HG03520 (cell line): ENCODE results near the gene IP6K2.
"Not testable (repeated sequence)": the region's sequence is repeated elsewhere in the genome, so short reads cannot be mapped to it uniquely, and the experiment has no call there.

ENCODE experiments used
- ATAC-seq: cut with Tn5 transposase; IDR thresholded peaks from one replicate; pipeline ENCODE4 v1.9.1; 2021; ENCODE audit warnings: mild to moderate bottlenecking, moderate library complexity; ENCODE audit not compliant: unreplicated experiment

IP6K2 gene

GRCh38 chr3:48733752-48734518 is 16.9 kb upstream of the IP6K2 start:
- not testable (repeated sequence) for ATAC-seq

- ATAC-seq, result no peak
Measured at GRCh38 chr3:48727511-48727910, 10.5 kb upstream of the IP6K2 start.

- ATAC-seq, result not testable (repeated sequence)
Measured at GRCh38 chr3:48725185-48725855, 8.3 kb upstream of the IP6K2 start.

- no peak for ATAC-seq
Measured at GRCh38 chr3:48723725-48724124, 6.7 kb upstream of the IP6K2 start.

- not testable (repeated sequence) for ATAC-seq
Measured at GRCh38 chr3:48723293-48723692, 6.3 kb upstream of the IP6K2 start.

- no peak for ATAC-seq
Measured at GRCh38 chr3:48716508-48716981, 476 bp downstream of the IP6K2 start.

- ATAC-seq, result no peak
Measured at GRCh38 chr3:48715174-48715800, 1.7 kb downstream of the IP6K2 start.

GRCh38 chr3:48711727-48712126 is 5.3 kb downstream of the IP6K2 start:
- no peak for ATAC-seq

- no peak for ATAC-seq
Measured at GRCh38 chr3:48709051-48709461, 8.0 kb downstream of the IP6K2 start.

GRCh38 chr3:48708481-48708889 is 8.5 kb downstream of the IP6K2 start:
- ATAC-seq, result no peak

- no peak for ATAC-seq
Measured at GRCh38 chr3:48707157-48707556, 9.9 kb downstream of the IP6K2 start.

- no peak for ATAC-seq
Measured at GRCh38 chr3:48702320-48702920, 14.6 kb downstream of the IP6K2 start.

GRCh38 chr3:48700731-48701405 is 16.2 kb downstream of the IP6K2 start:
- no peak for ATAC-seq

GRCh38 chr3:48698891-48699290 is 18.1 kb downstream of the IP6K2 start:
- no peak for ATAC-seq

GRCh38 chr3:48697952-48698351 is 19.1 kb downstream of the IP6K2 start:
- ATAC-seq, result no peak

- no peak for ATAC-seq
Measured at GRCh38 chr3:48696601-48697000, 20.4 kb downstream of the IP6K2 start.

GRCh38 chr3:48696156-48696555 is 20.9 kb downstream of the IP6K2 start:
- no peak for ATAC-seq

GRCh38 chr3:48695393-48695753 is 21.6 kb downstream of the IP6K2 start:
- no peak for ATAC-seq

GRCh38 chr3:48694610-48695392 is 22.2 kb downstream of the IP6K2 start:
- ATAC-seq, result no peak

GRCh38 chr3:48693826-48694225 is 23.2 kb downstream of the IP6K2 start:
- ATAC-seq, result no peak
